Measurements from ENCODE around the gene PGLYRP1. TPM values are rescaled to one million over a fixed set of nuclear protein-coding genes. Genes with fewer than 3 reads are reported as not detected.

PGLYRP1 gene
- total RNA-seq, 1 experiment from 2014 or later, result not detected

- Histone ChIP-seq H3K27ac (ENCODE audit: low read length) (no peak overlapping the region), H4K20me1 (ENCODE audit: low read length) (no peaks in the 10 kb centered on the region), H3K9me2 (replicated peaks; ENCODE audit: low read length) (no peaks in the 10 kb centered on the region), H3K4me3 (ENCODE audit: low read length) (peak overlapping the region; percentile 76), H3K9me3 (ENCODE audit: low read length) (no peaks in the 10 kb centered on the region), H3K4me1 (ENCODE audit: insufficient read depth, low read length) (no peaks in the 10 kb centered on the region), H3K36me3 (ENCODE audit: low read depth, low read length) (no peaks in the 10 kb centered on the region), H3K27me3 (ENCODE audit: low read length) (no peaks in the 10 kb centered on the region), H3K9ac (ENCODE audit: low read length) (no peak overlapping the region), H3F3A (ENCODE audit: low read length, unreplicated experiment) (no peaks in the 10 kb centered on the region), H3K4me2 (ENCODE audit: low read length) (peak overlapping the region; percentile 98), H3K79me2 (ENCODE audit: low read length) (no peaks in the 10 kb centered on the region), H2AFZ (ENCODE audit: low read length) (peak overlapping the region; percentile 96)
- TF ChIP-seq EZH2phosphoT487 (IDR thresholded peaks at IDR 0.05; ENCODE audit: borderline replicate concordance, low read length) (no peak), CTCF (conservative IDR thresholded peaks at IDR 0.05; ENCODE audit: low read depth, low read length) (peak; percentile 50)
- intact Hi-C loops (cut with micrococcal nuclease), result no loop called here
- CTCF ChIA-PET, result no interaction called here
- POLR2A ChIA-PET (ENCODE audit: unreplicated experiment), result no interaction called here
- DNase-seq, result peak; percentile 76
- peak; percentile 85 for ATAC-seq
- no TSS peak for BruUV-seq (replicated peaks)
Observed at GRCh38 chr19:46016426-46017094, 6.3 kb downstream of the PGLYRP1 start.

GRCh38 chr19:46015687-46016425 is 7.0 kb downstream of the PGLYRP1 start:
- POLR2A ChIA-PET (ENCODE audit: unreplicated experiment), result no interaction called here
- intact Hi-C loops (cut with micrococcal nuclease), result no loop called here
- no peaks in the 10 kb centered on the region for H3K36me3 ChIP-seq (ENCODE audit: low read depth, low read length)
- H3K9me2 ChIP-seq (replicated peaks; ENCODE audit: low read length), result no peaks in the 10 kb centered on the region
- H3F3A ChIP-seq (ENCODE audit: low read length, unreplicated experiment), result no peaks in the 10 kb centered on the region
- ATAC-seq, result no peak
- peak overlapping the region; percentile 98 for H3K4me2 ChIP-seq (ENCODE audit: low read length)
- CTCF ChIA-PET, result no interaction called here
- peak overlapping the region; percentile 96 for H2AFZ ChIP-seq (ENCODE audit: low read length)
- H3K4me1 ChIP-seq (ENCODE audit: insufficient read depth, low read length), result no peaks in the 10 kb centered on the region
- no peaks in the 10 kb centered on the region for H4K20me1 ChIP-seq (ENCODE audit: low read length)
- BruUV-seq (replicated peaks), result no TSS peak
- no peaks in the 10 kb centered on the region for H3K27me3 ChIP-seq (ENCODE audit: low read length)
- no peaks in the 10 kb centered on the region for H3K9me3 ChIP-seq (ENCODE audit: low read length)
- H3K9ac ChIP-seq (ENCODE audit: low read length), result no peak overlapping the region
- H3K79me2 ChIP-seq (ENCODE audit: low read length), result no peaks in the 10 kb centered on the region
- no peak overlapping the region for H3K27ac ChIP-seq (ENCODE audit: low read length)
- TF ChIP-seq EZH2 (IDR thresholded peaks at IDR 0.05; ENCODE audit: low read length, unreplicated experiment) (no peak), CTCF (conservative IDR thresholded peaks at IDR 0.05; ENCODE audit: low read depth, low read length) (no peak), EZH2phosphoT487 (IDR thresholded peaks at IDR 0.05; ENCODE audit: borderline replicate concordance, low read length) (no peak)
- H3K4me3 ChIP-seq (ENCODE audit: low read length), result peak overlapping the region; percentile 76
- no peak for DNase-seq
